ENCODE measurements around the gene PPP1R9B. TPM values are rescaled to one million over a fixed set of nuclear protein-coding genes. Genes with fewer than 3 reads are reported as not detected.
A peak's percentile ranks its signal among the peaks of the same experiment; 100 is the strongest.

PPP1R9B gene
- total RNA-seq, 1 donor from 2014 or later = 92.6 TPM

DNA sequence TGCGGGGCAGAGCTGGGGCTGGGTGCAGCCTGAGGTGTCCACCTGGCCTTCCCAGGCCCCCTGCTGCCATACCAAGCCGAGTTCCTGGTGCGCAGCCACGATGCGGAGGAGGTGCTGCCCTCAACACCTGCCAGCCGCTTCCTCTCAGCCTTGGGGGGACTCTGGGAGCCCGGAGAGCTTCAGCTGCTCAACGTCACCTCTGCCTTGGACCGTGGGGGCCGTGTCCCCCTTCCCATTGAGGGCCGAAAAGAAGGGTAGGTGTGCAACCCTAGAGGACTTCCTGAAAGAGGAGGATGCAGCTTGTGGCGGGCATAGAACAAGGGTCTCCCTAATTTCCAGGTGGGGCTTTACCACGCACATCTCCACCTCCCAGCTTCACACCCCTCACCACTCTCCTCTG is 17.8 kb upstream of the PPP1R9B start:
- Histone ChIP-seq H3K36me3 (no peaks in the 10 kb centered on the region), H3K9me3 (no peaks in the 10 kb centered on the region), H3K4me1 (peaks cover 9% of the 10 kb centered on the region), H3K27me3 (ENCODE audit: low read depth) (no peaks in the 10 kb centered on the region), H3K27ac (no peak overlapping the region), H3K4me3 (no peak overlapping the region)
- ATAC-seq (no peak), DNase-seq (peak; percentile 21)
- TF ChIP-seq, protein P1, sequence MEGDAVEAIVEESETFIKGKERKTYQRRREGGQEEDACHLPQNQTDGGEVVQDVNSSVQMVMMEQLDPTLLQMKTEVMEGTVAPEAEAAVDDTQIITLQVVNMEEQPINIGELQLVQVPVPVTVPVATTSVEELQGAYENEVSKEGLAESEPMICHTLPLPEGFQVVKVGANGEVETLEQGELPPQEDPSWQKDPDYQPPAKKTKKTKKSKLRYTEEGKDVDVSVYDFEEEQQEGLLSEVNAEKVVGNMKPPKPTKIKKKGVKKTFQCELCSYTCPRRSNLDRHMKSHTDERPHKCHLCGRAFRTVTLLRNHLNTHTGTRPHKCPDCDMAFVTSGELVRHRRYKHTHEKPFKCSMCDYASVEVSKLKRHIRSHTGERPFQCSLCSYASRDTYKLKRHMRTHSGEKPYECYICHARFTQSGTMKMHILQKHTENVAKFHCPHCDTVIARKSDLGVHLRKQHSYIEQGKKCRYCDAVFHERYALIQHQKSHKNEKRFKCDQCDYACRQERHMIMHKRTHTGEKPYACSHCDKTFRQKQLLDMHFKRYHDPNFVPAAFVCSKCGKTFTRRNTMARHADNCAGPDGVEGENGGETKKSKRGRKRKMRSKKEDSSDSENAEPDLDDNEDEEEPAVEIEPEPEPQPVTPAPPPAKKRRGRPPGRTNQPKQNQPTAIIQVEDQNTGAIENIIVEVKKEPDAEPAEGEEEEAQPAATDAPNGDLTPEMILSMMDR (IDR thresholded peaks at IDR 0.05) = no peak
- intact Hi-C loops (cut with DNase I) = no loop called here

DNA sequence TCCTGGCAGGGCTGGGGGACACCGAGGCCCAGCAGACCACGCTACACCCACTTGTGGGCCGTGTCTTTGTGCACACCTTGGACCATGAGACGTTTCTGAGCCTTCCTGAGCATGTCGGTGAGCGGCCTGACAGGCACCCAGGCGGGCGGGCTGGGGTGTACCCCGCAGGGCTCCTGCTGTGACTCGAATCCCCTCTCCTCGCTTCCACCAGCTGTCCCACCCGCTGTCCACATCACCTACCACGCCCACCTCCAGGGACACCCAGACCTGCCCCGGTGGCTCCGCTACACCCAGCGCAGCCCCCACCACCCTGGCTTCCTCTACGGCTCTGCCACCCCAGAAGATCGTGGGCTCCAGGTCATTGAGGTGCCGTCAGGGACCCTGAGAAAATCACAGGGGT is 16.9 kb upstream of the PPP1R9B start:
- H3K36me3 ChIP-seq = no peaks in the 10 kb centered on the region
- H3K27me3 ChIP-seq (ENCODE audit: low read depth) = no peaks in the 10 kb centered on the region
- TF ChIP-seq, protein P1 (IDR thresholded peaks at IDR 0.05) = no peak
- no peak for ATAC-seq
- DNase-seq = no peak
- intact Hi-C loops (cut with DNase I) = no loop called here
- no peak overlapping the region for H3K27ac ChIP-seq
- peaks cover 5% of the 10 kb centered on the region for H3K4me1 ChIP-seq
- H3K4me3 ChIP-seq = no peak overlapping the region
- H3K9me3 ChIP-seq = no peaks in the 10 kb centered on the region

DNA sequence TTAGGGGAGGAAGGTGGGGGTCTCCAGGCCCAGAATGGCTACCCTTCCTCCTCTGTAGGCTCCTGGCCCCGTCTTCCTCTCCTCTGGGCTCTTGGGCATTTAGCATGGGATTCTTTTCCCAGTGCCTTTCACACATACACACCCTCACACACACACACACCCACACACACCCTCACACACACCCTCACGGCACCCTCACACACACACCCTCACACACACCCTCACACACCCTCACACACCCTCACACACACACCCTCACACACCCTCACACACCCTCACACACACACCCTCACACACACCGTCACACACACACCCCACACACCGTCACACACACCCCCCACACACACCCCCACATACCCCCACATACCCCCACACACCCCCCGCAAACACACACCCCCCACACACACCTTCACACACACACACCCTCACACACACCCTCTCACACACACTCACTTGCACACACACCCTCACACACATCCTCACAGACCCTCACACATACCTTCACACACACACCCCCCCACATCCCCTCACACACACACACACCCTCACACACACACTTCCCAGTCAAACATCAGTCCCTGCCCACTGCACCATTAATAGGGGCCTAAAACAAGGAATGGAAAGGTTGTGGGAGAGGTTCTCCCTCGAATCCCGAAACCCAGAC is 16.2 kb upstream of the PPP1R9B start:
- Histone ChIP-seq H3K36me3 (no peaks in the 10 kb centered on the region), H3K4me1 (peaks cover 9% of the 10 kb centered on the region), H3K4me3 (peak overlapping the region; percentile 36), H3K27ac (no peak overlapping the region), H3K27me3 (ENCODE audit: low read depth) (no peaks in the 10 kb centered on the region), H3K9me3 (no peaks in the 10 kb centered on the region)
- DNase-seq (no peak), ATAC-seq (no peak)
- TF ChIP-seq, protein P1 (IDR thresholded peaks at IDR 0.05) = no peak
- intact Hi-C loops (cut with DNase I) = no loop called here

DNA sequence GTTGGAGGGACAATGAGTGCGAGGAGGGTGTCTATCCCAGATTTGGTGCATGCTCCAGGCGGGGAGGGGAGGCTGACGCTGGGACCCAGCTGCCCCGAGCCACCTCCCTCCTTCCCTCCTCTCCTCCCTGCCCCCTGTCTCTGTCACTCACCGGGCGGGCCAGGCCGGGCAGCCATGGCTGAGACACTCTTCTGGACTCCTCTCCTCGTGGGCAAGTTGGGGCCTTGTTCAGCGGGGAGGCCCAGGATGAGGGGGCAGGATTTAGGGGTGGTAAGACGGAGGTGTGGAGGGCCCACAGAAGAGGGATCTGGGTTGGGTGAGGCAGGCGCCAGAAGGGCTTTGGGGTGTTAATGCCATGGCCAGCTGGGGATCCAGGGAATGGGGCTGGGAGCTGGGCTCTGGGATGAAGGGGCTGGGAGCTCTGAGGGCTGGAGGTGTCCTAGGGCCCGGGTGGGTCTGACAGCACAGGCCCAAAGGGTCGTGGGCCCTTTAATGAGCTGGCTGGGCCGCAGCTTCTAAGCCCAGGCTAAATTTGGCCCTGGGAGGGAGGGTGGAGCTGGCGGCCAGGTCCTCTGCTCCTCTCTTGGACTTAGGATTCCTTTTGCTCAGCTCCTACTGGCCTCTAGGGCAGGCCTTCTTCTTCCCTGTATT is 15.5 kb upstream of the PPP1R9B start, which contains the start of gene SGCA:
SGCA (plus strand) TSS at position 139 of the 651 bp plus-strand sequence; CDS start at position 175, 36 bp downstream.
- TF ChIP-seq, protein P1 (IDR thresholded peaks at IDR 0.05) = no peak
- no peaks in the 10 kb centered on the region for H3K36me3 ChIP-seq
- peaks cover 12% of the 10 kb centered on the region for H3K4me1 ChIP-seq
- DNase-seq (no peak), ATAC-seq (no peak)
- no peaks in the 10 kb centered on the region for H3K27me3 ChIP-seq (ENCODE audit: low read depth)
- H3K9me3 ChIP-seq = no peaks in the 10 kb centered on the region
- H3K27ac ChIP-seq = peak within 1 kb of the TSS; percentile 49
- peak within 1 kb of the TSS; percentile 36 for H3K4me3 ChIP-seq
- intact Hi-C loops (cut with DNase I) = no loop called here

DNA sequence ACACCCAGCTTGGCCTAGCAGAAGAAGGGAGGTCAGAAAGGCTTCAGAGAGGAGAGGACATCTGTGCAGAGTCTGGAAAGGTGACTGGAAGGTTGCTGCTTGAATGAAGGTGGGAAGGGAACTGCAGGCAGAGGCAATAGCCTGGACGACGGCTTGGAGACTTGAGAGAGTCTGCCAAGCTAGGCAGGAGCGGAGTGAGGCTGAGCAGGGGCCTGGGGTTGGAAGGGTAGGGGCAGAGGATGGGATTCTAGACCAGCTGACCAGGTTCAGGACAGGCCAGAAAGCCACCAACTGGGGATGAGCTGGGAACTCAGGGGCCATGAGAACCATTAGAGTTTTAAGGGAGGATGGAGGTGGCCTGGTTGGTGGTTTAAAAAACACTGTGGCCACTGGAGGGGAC is 15.0 kb upstream of the PPP1R9B start:
- no peaks in the 10 kb centered on the region for H3K9me3 ChIP-seq

More for the DNA sequence above, 15.0 kb upstream of the PPP1R9B start:
- no peaks in the 10 kb centered on the region for H3K27me3 ChIP-seq (ENCODE audit: low read depth)
- DNase-seq (no peak), ATAC-seq (no peak)
- H3K4me3 ChIP-seq = no peak overlapping the region
- TF ChIP-seq, protein P1 (IDR thresholded peaks at IDR 0.05) = no peak
- intact Hi-C loops (cut with DNase I) = no loop called here
- H3K27ac ChIP-seq = peak overlapping the region; percentile 49
- H3K36me3 ChIP-seq = no peaks in the 10 kb centered on the region
- peaks cover 18% of the 10 kb centered on the region for H3K4me1 ChIP-seq
